ENCODE results near the gene CUX1. TPM values are rescaled to one million over a fixed set of nuclear protein-coding genes. Genes with fewer than 3 reads are reported as not detected.
"Not testable (repeated sequence)": the region's sequence is repeated elsewhere in the genome, so short reads cannot be mapped to it uniquely, and the experiment has no call there.

CUX1 gene
- polyA plus RNA-seq, 4 donors, result 29.2 to 77.5 (median 32.3) TPM

- Histone ChIP-seq H3K27ac (ENCODE audit: low read depth in 1 of 3, low read length in 2 of 3) (no peak overlapping the region), H3K4me1 (ENCODE audit: control insufficient read depth in 3 of 3, insufficient read depth in 2 of 3, low read depth in 1 of 3, low read length in 2 of 3) (no peaks in the 10 kb centered on the region), H3K36me3 (ENCODE audit: control insufficient read depth in 3 of 3, insufficient read depth in 2 of 3, low read depth in 1 of 3, low read length in 3 of 3) (peaks cover 0 to 54% (median 0%) of the 10 kb centered on the region in 3 donors), H3K9me3 (ENCODE audit: control insufficient read depth in 2 of 2, insufficient read depth in 1 of 2, low read depth in 1 of 2, low read length in 1 of 2) (no peaks in the 10 kb centered on the region), H3K4me3 (ENCODE audit: low read depth in 1 of 3, low read length in 3 of 3) (no peak overlapping the region), H3K27me3 (ENCODE audit: control insufficient read depth in 3 of 3, insufficient read depth in 3 of 3, low read length in 3 of 3) (no peaks in the 10 kb centered on the region)
- 86 to 98% (median 95%) methylated on average over 6 of the region's 6 CpGs for WGBS, 3 donors
- DNase-seq (no peak), FAIRE-seq (no peak)
Measured at GRCh38 chr7:102138676-102139075, 321.2 kb downstream of the CUX1 start.

DNA sequence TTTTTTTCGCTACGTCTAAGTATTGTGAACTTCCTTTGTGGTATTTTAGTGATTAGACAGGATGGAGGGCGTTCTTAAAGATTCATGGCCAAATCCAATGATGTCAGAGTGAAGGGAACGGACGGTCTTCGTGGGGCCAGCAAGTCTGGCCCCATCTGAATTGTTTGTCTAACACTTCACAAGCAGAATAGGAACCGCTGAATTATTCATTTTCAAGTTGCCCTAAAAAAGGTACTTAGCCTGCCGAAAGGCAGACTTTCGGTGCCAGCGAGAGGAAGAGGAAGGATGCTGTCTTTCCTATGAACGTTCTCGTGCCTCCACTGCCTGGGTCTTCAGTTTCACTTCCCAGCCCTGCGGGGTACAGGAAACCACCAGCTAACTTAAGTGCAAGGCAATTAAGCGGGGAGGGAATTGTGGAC, 323.5 kb downstream of the CUX1 start:
- no peaks in the 10 kb centered on the region for H3K9me3 ChIP-seq (ENCODE audit: control insufficient read depth in 2 of 2, insufficient read depth in 1 of 2, low read depth in 1 of 2, low read length in 1 of 2)
- H3K4me1 ChIP-seq (ENCODE audit: control insufficient read depth in 3 of 3, insufficient read depth in 2 of 3, low read depth in 1 of 3, low read length in 2 of 3), result no peaks in the 10 kb centered on the region
- no peak overlapping the region for H3K27ac ChIP-seq (ENCODE audit: low read depth in 1 of 3, low read length in 2 of 3)
- no peak overlapping the region for H3K4me3 ChIP-seq (ENCODE audit: low read depth in 1 of 3, low read length in 3 of 3)
- H3K27me3 ChIP-seq (ENCODE audit: control insufficient read depth in 3 of 3, insufficient read depth in 3 of 3, low read length in 3 of 3), result no peaks in the 10 kb centered on the region
- peaks cover 0 to 46% (median 0%) of the 10 kb centered on the region in 3 donors for H3K36me3 ChIP-seq (ENCODE audit: control insufficient read depth in 3 of 3, insufficient read depth in 2 of 3, low read depth in 1 of 3, low read length in 3 of 3)
- FAIRE-seq (no peak), DNase-seq (no peak)
- 68 to 89% (median 68%) methylated on average over 14 of the region's 14 CpGs for WGBS, 3 donors

DNA sequence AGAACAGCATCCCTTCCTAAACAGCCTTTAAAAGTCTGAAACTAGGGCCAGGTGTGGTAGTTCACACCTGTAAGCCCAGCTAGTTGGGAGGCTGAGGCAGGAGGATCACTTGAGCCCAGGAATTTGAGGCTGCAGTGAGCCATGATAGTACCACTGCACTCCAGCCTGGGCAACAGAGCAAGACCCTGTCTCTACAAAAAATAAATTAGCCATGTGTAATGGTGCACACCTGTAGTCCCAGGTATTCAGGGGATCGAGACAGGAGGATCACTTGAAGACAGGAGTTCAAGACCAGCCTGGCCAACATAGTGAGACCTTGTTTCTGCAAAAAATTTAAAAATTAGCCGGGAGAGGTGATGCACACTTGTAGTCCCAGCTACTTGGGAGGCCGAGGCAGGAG, 325.0 kb downstream of the CUX1 start:
- not testable (repeated sequence) for FAIRE-seq; H3K4me3 ChIP-seq (ENCODE audit: low read depth in 1 of 3, low read length in 3 of 3); DNase-seq; H3K27me3 ChIP-seq (ENCODE audit: control insufficient read depth in 3 of 3, insufficient read depth in 3 of 3, low read length in 3 of 3); H3K9me3 ChIP-seq (ENCODE audit: control insufficient read depth in 2 of 2, insufficient read depth in 1 of 2, low read depth in 1 of 2, low read length in 1 of 2); H3K27ac ChIP-seq (ENCODE audit: low read depth in 1 of 3, low read length in 2 of 3); H3K4me1 ChIP-seq (ENCODE audit: control insufficient read depth in 3 of 3, insufficient read depth in 2 of 3, low read depth in 1 of 3, low read length in 2 of 3)
- H3K36me3 ChIP-seq (ENCODE audit: control insufficient read depth in 3 of 3, insufficient read depth in 2 of 3, low read depth in 1 of 3, low read length in 3 of 3), result peaks cover 0 to 49% (median 2%) of the 10 kb centered on the region in 3 donors
- WGBS, 3 donors, result 94 to 99% (median 95%) methylated on average over 3 of the region's 3 CpGs

- peaks cover 2 to 47% (median 2%) of the 10 kb centered on the region in 3 donors for H3K36me3 ChIP-seq (ENCODE audit: control insufficient read depth in 3 of 3, insufficient read depth in 2 of 3, low read depth in 1 of 3, low read length in 3 of 3)
- H3K9me3 ChIP-seq (ENCODE audit: control insufficient read depth in 2 of 2, insufficient read depth in 1 of 2, low read depth in 1 of 2, low read length in 1 of 2), result no peaks in the 10 kb centered on the region
- FAIRE-seq (no peak), DNase-seq (no peak)
- H3K27ac ChIP-seq (ENCODE audit: low read depth in 1 of 3, low read length in 2 of 3), result no peak overlapping the region
- H3K4me1 ChIP-seq (ENCODE audit: control insufficient read depth in 3 of 3, insufficient read depth in 2 of 3, low read depth in 1 of 3, low read length in 2 of 3), result no peaks in the 10 kb centered on the region
- H3K4me3 ChIP-seq (ENCODE audit: low read depth in 1 of 3, low read length in 3 of 3), result no peak overlapping the region
- 96 to 98% (median 97%) methylated on average over 18 of the region's 18 CpGs for WGBS, 3 donors
- no peaks in the 10 kb centered on the region for H3K27me3 ChIP-seq (ENCODE audit: control insufficient read depth in 3 of 3, insufficient read depth in 3 of 3, low read length in 3 of 3)
Measured at GRCh38 chr7:102146122-102146521, 328.7 kb downstream of the CUX1 start.

DNA sequence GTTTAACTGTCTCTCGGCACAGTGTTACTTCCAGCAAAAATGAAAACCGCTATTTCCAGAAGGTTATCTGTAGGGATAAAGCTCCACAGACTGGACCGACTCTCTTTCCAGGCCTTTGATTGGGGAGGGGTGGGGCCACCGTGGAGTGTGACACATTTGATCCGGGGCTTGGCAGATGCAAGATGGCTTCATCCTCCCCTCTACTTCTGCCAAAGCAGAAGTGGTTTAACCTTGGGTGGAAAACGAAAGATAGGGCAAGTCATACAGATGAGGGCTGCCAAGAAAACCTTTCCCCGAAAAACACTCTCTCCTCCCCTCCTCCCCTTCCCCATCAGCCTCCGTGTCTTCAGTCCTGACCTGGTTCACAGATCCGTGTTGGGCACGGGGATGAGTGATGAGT, 329.6 kb downstream of the CUX1 start:
- Histone ChIP-seq H3K9me3 (ENCODE audit: control insufficient read depth in 2 of 2, insufficient read depth in 1 of 2, low read depth in 1 of 2, low read length in 1 of 2) (no peaks in the 10 kb centered on the region), H3K4me1 (ENCODE audit: control insufficient read depth in 3 of 3, insufficient read depth in 2 of 3, low read depth in 1 of 3, low read length in 2 of 3) (peaks cover 0 to 5% (median 0%) of the 10 kb centered on the region in 3 donors), H3K36me3 (ENCODE audit: control insufficient read depth in 3 of 3, insufficient read depth in 2 of 3, low read depth in 1 of 3, low read length in 3 of 3) (peaks cover 2 to 39% (median 2%) of the 10 kb centered on the region in 3 donors), H3K27me3 (ENCODE audit: control insufficient read depth in 3 of 3, insufficient read depth in 3 of 3, low read length in 3 of 3) (no peaks in the 10 kb centered on the region), H3K4me3 (ENCODE audit: low read depth in 1 of 3, low read length in 3 of 3) (no peak overlapping the region), H3K27ac (ENCODE audit: low read depth in 1 of 3, low read length in 2 of 3) (no peak overlapping the region)
- 65 to 74% (median 73%) methylated on average over 10 of the region's 10 CpGs for WGBS, 3 donors
- no peak for FAIRE-seq
- no peak for DNase-seq

GRCh38 chr7:102148799-102149198, 331.4 kb downstream of the CUX1 start:
- Histone ChIP-seq H3K4me3 (ENCODE audit: low read depth in 1 of 3, low read length in 3 of 3) (no peak overlapping the region), H3K27ac (ENCODE audit: low read depth in 1 of 3, low read length in 2 of 3) (no peak overlapping the region), H3K27me3 (ENCODE audit: control insufficient read depth in 3 of 3, insufficient read depth in 3 of 3, low read length in 3 of 3) (no peaks in the 10 kb centered on the region), H3K9me3 (ENCODE audit: control insufficient read depth in 2 of 2, insufficient read depth in 1 of 2, low read depth in 1 of 2, low read length in 1 of 2) (no peaks in the 10 kb centered on the region), H3K36me3 (ENCODE audit: control insufficient read depth in 3 of 3, insufficient read depth in 2 of 3, low read depth in 1 of 3, low read length in 3 of 3) (peaks cover 2 to 32% (median 2%) of the 10 kb centered on the region in 3 donors), H3K4me1 (ENCODE audit: control insufficient read depth in 3 of 3, insufficient read depth in 2 of 3, low read depth in 1 of 3, low read length in 2 of 3) (peaks cover 0 to 20% (median 0%) of the 10 kb centered on the region in 3 donors)
- FAIRE-seq, result no peak
- WGBS, 3 donors, result 93 to 97% (median 95%) methylated on average over 9 of the region's 9 CpGs
- no peak for DNase-seq

- H3K27me3 ChIP-seq (ENCODE audit: control insufficient read depth in 3 of 3, insufficient read depth in 3 of 3, low read length in 3 of 3), result no peaks in the 10 kb centered on the region
- 92 to 95% (median 93%) methylated on average over 10 to 12 of the region's 12 CpGs for WGBS, 3 donors
- no peaks in the 10 kb centered on the region for H3K9me3 ChIP-seq (ENCODE audit: control insufficient read depth in 2 of 2, insufficient read depth in 1 of 2, low read depth in 1 of 2, low read length in 1 of 2)
- DNase-seq (no peak), FAIRE-seq (no peak)
- peaks cover 2 to 30% (median 2%) of the 10 kb centered on the region in 3 donors for H3K36me3 ChIP-seq (ENCODE audit: control insufficient read depth in 3 of 3, insufficient read depth in 2 of 3, low read depth in 1 of 3, low read length in 3 of 3)
- H3K4me1 ChIP-seq (ENCODE audit: control insufficient read depth in 3 of 3, insufficient read depth in 2 of 3, low read depth in 1 of 3, low read length in 2 of 3), result peaks cover 0 to 26% (median 0%) of the 10 kb centered on the region in 3 donors
- no peak overlapping the region for H3K27ac ChIP-seq (ENCODE audit: low read depth in 1 of 3, low read length in 2 of 3)
- no peak overlapping the region for H3K4me3 ChIP-seq (ENCODE audit: low read depth in 1 of 3, low read length in 3 of 3)
Measured at GRCh38 chr7:102149416-102149815, 332.0 kb downstream of the CUX1 start.

DNA sequence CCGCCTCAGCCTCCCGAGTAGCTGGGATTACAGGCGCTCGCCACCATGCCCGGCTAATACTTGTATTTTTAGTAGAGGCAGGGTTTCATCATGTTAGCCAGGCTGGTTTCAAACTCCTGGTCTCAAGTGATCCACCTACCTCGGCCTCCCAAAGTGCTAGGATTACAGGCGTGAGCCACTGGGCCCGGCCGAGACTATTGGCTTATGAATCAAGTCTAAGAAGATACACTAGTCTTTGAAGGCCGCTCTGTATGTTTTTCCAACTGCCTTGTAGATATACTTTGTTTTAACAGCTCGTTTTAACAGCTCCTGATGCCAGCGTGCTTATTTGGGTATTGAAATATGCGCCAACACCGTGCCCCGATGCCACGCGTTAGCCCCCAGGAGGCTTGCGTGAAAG, 332.8 kb downstream of the CUX1 start:
- FAIRE-seq, result no peak

More for the DNA sequence above, 332.8 kb downstream of the CUX1 start:
- Histone ChIP-seq H3K4me3 (ENCODE audit: low read depth in 1 of 3, low read length in 3 of 3) (no peak overlapping the region), H3K9me3 (ENCODE audit: control insufficient read depth in 2 of 2, insufficient read depth in 1 of 2, low read depth in 1 of 2, low read length in 1 of 2) (no peaks in the 10 kb centered on the region), H3K27me3 (ENCODE audit: control insufficient read depth in 3 of 3, insufficient read depth in 3 of 3, low read length in 3 of 3) (no peaks in the 10 kb centered on the region), H3K4me1 (ENCODE audit: control insufficient read depth in 3 of 3, insufficient read depth in 2 of 3, low read depth in 1 of 3, low read length in 2 of 3) (peaks cover 0 to 34% (median 0%) of the 10 kb centered on the region in 3 donors), H3K27ac (ENCODE audit: low read depth in 1 of 3, low read length in 2 of 3) (no peak overlapping the region), H3K36me3 (ENCODE audit: control insufficient read depth in 3 of 3, insufficient read depth in 2 of 3, low read depth in 1 of 3, low read length in 3 of 3) (peaks cover 2 to 32% (median 2%) of the 10 kb centered on the region in 3 donors)
- WGBS, 3 donors, result 96 to 98% (median 96%) methylated on average over 18 of the region's 18 CpGs
- DNase-seq, result no peak

All from small intestine (tissue), 7 donors.